GM10248 (cell line): Measurements from ENCODE around the gene SLC8B1.

Experiments used
- CTCF ChIA-PET: fragments of 300-600 bp; sonication (Branson Sonifier 250); formaldehyde crosslinking; extraction: SDS; loops from one replicate; lab custom pipeline; 2021; ENCODE audit warnings: antibody characterized with exemption; lab: Yijun Ruan, JAX
- POLR2A ChIA-PET: fragments of 350-650 bp; sonication (Branson Sonifier 250); formaldehyde crosslinking; extraction: SDS; loops from one replicate; lab custom pipeline; 2020; ENCODE audit warnings: antibody characterized with exemption; lab: Yijun Ruan, JAX
- DNase-seq: peaks from one replicate; pipeline ENCODE4 v3.0.0; 2012; ENCODE audit errors: extremely low spot score
- TF ChIP-seq, protein P1 (sequence below): IDR thresholded peaks from 2 replicates; pipeline ENCODE4 v1.5.1; 2012; ENCODE audit warnings: mild to moderate bottlenecking, low read depth; ENCODE audit errors: extremely low read depth, missing control alignments, control extremely low read depth

SLC8B1 gene

GRCh38 chr12:113260636-113261300, 74.1 kb downstream of the SLC8B1 start:
- ChIA-PET CTCF (interaction anchor here (1.2 to 1.7 kb wide), 4 partner anchors 11 to 73 kb away, joined by 3 to 4 read pairs (median 4); no protein-coding TSS in a partner anchor), POLR2A (no interaction called here)
- TF ChIP-seq, protein P1, sequence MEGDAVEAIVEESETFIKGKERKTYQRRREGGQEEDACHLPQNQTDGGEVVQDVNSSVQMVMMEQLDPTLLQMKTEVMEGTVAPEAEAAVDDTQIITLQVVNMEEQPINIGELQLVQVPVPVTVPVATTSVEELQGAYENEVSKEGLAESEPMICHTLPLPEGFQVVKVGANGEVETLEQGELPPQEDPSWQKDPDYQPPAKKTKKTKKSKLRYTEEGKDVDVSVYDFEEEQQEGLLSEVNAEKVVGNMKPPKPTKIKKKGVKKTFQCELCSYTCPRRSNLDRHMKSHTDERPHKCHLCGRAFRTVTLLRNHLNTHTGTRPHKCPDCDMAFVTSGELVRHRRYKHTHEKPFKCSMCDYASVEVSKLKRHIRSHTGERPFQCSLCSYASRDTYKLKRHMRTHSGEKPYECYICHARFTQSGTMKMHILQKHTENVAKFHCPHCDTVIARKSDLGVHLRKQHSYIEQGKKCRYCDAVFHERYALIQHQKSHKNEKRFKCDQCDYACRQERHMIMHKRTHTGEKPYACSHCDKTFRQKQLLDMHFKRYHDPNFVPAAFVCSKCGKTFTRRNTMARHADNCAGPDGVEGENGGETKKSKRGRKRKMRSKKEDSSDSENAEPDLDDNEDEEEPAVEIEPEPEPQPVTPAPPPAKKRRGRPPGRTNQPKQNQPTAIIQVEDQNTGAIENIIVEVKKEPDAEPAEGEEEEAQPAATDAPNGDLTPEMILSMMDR = no peak
- DNase-seq = no peak

DNA sequence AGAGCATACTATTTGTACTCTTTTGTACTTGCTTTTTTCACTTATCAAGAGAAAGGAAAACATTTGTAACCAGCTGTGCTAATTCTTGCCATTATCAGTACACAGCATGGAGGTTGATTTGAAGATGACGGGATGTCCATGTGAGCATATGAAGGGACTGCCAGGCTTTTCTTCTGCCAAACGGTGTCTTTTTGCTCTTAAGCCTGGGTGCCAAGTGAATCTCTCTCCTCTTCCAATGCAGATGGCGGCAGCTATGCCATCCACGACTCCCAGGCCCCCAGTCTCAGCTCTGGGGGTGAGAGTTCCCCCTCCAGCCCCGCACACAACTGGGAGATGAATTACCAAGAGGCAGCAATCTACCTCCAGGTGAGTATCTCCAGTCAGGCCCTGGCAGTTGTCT, 74.8 kb downstream of the SLC8B1 start:
- ChIA-PET CTCF (interaction anchor here (1.2 to 1.5 kb wide), 2 partner anchors 11 to 72 kb away, joined by 3 to 4 read pairs; no protein-coding TSS in a partner anchor), POLR2A (no interaction called here)
- TF ChIP-seq, protein P1 = no peak
- no peak for DNase-seq

- TF ChIP-seq, protein P1 = no peak
- DNase-seq = no peak
- ChIA-PET POLR2A (no interaction called here), CTCF (no interaction called here)
These were observed 77.3 kb downstream of the SLC8B1 start for GRCh38 chr12:113257564-113257963.

DNA sequence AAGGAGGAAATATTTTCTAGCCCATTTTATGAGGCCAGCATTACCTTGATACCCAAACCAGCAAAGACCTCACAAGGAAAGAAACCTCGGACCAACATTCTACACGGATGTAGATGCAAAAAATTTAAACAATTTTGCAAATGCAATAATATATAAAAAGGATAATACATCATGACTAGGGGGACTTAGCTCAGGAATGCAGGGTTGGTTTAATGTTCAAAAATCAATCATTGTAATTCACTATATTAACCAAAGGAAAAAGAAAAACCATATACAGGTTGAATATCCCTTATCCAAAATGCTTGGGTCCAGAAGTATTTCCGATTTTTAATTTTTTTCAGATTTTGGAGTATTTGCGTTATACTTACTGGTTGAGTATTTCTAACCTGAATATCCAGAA, 80.6 kb downstream of the SLC8B1 start:
- CTCF ChIA-PET = interaction anchor here (0.6 to 2.2 kb wide), 4 partner anchors 9 to 72 kb away, joined by 3 to 7 read pairs (median 4); no protein-coding TSS in a partner anchor
- TF ChIP-seq, protein P1 = no peak

DNA sequence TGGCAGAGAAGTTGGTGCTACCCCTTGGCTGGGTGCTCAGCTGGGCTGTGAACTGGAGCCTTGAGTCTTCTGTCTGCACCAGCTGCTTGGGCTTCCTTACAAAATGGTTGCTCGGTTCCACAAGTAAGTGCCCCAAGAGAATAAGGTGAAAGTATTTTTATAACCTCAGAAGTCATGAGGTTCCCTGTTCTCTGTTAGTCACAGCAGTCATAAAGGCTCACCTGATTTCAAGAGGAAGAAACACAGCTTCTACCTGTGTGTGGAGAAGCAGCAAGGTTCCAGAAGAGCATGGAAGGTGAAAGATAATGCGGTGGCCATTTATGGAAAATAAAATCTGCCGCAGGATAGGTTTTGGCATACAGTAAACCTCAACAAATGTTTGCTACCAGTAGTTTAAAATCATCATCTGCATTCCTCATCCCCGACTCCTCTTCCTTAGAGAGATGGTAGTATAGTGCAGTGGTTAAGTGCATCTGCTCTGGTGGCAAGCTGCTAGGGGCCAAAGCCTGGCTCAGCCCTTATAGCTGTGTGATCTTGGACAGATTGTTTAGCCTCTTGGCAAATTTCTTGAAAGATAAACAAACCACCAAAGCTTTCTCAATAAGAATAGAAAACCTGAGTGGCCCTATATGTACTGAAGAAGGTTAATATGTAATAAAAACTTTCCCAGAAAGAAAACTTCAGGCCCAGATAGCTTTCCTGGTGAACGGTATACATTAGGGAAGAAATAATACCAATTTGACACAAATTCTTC, 81.2 kb downstream of the SLC8B1 start:
- DNase-seq = no peak
- ChIA-PET CTCF (interaction anchor here (0.9 to 2.2 kb wide), 4 partner anchors 8 to 172 kb away, joined by 3 to 7 read pairs (median 4); no protein-coding TSS in a partner anchor), POLR2A (no interaction called here)
- TF ChIP-seq, protein P1 = no peak

More for the DNA sequence above, 80.6 kb downstream of the SLC8B1 start:
- no peak for DNase-seq
- POLR2A ChIA-PET = no interaction called here

GRCh38 chr12:113252494-113252893, 82.4 kb downstream of the SLC8B1 start:
- CTCF ChIA-PET = interaction anchor here (1.2 to 1.6 kb wide), 2 partner anchors 10 to 173 kb away, joined by 3 to 4 read pairs; no protein-coding TSS in a partner anchor
- DNase-seq = no peak
- POLR2A ChIA-PET = interaction anchor here (0.6 kb wide), 1 partner anchor 57 kb away, joined by 3 read pairs; no protein-coding TSS in a partner anchor
- TF ChIP-seq, protein P1 = no peak
